WTC11 (cell line): ENCODE data around the gene LCE6A. TPM values are rescaled to one million over a fixed set of nuclear protein-coding genes. Genes with fewer than 3 reads are reported as not detected.

ENCODE experiments used
- ATAC-seq: fragments of 200-7000 bp; cut with Tn5 transposase; 2 replicates; pipeline ENCODE4 v1.10.0; 2021; ENCODE audit warnings: mild to moderate bottlenecking, moderate library complexity
- CTCF ChIA-PET: fragments of 300-600 bp; sonication (Branson Sonifier 250); formaldehyde crosslinking; loops from one replicate; lab custom pipeline; 2021; ENCODE audit warnings: antibody characterized with exemption; lab: Charles Lee
- POLR2A ChIA-PET: fragments of 350-600 bp; sonication (Branson Sonifier 250); formaldehyde crosslinking; loops from one replicate; lab custom pipeline; 2021; ENCODE audit warnings: antibody characterized with exemption; lab: Charles Lee
- DNase-seq: peaks from one replicate; pipeline ENCODE4 v3.0.0; 2021; ENCODE audit warnings: low spot score
- H3K27ac Mint-ChIP-seq: 2 replicates; pipeline ENCODE4 v1.8.0; 2021; ENCODE audit warnings: mixed read lengths
- H3K27me3 Mint-ChIP-seq: 2 replicates; pipeline ENCODE4 v1.8.0; 2021; ENCODE audit warnings: low read depth, mild to moderate bottlenecking, moderate library complexity, mixed read lengths
- H3K36me3 Mint-ChIP-seq: 2 replicates; pipeline ENCODE4 v1.8.0; 2021; ENCODE audit warnings: mixed read lengths
- H3K4me1 Mint-ChIP-seq: 2 replicates; pipeline ENCODE4 v1.8.0; 2022; ENCODE audit warnings: mixed read lengths
- H3K4me3 Mint-ChIP-seq: 2 replicates; pipeline ENCODE4 v1.8.0; 2021; ENCODE audit warnings: mild to moderate bottlenecking, moderate library complexity, mixed read lengths
- H3K9me3 Mint-ChIP-seq: 2 replicates; pipeline ENCODE4 v1.8.0; 2021; ENCODE audit warnings: mixed read lengths
- CREB1 ChIP-seq: sonication (generic); formaldehyde crosslinking; IDR thresholded peaks from 2 replicates; pipeline ENCODE4 v1.8.0; 2023; ENCODE audit warnings: mild to moderate bottlenecking, missing genetic modification reagents
- GTF2I ChIP-seq: fragments of 250-450 bp; sonication (Bioruptor Pico); conservative IDR thresholded peaks from 2 replicates; pipeline ENCODE4 v1.4.0; 2021; ENCODE audit warnings: mild to moderate bottlenecking
- IRF2 ChIP-seq: sonication (generic); formaldehyde crosslinking; IDR thresholded peaks from 2 replicates; pipeline ENCODE4 v1.8.0; 2022; ENCODE audit warnings: low read depth, missing genetic modification reagents, borderline replicate concordance
- NFE2L1 ChIP-seq: sonication (generic); formaldehyde crosslinking; IDR thresholded peaks from 2 replicates; pipeline ENCODE4 v1.8.1; 2023; ENCODE audit warnings: missing genetic modification reagents
- NR3C1 ChIP-seq: sonication (generic); formaldehyde crosslinking; conservative IDR thresholded peaks from 2 replicates; pipeline ENCODE4 v1.8.1; 2023; ENCODE audit warnings: low read depth, mild to moderate bottlenecking, missing genetic modification reagents
- OVOL2 ChIP-seq: fragments of 250-450 bp; sonication (Bioruptor Pico); IDR thresholded peaks from 2 replicates; pipeline ENCODE4 v1.9.0; 2021; ENCODE audit warnings: mild to moderate bottlenecking, borderline replicate concordance
- SMAD4 ChIP-seq: sonication (generic); formaldehyde crosslinking; IDR thresholded peaks from 2 replicates; pipeline ENCODE4 v1.8.0; 2022; ENCODE audit warnings: mild to moderate bottlenecking, missing genetic modification reagents
- TEAD1 ChIP-seq: sonication (generic); formaldehyde crosslinking; IDR thresholded peaks from 2 replicates; pipeline ENCODE4 v1.8.0; 2022; ENCODE audit warnings: mild to moderate bottlenecking, missing genetic modification reagents
- ZNF121 ChIP-seq: sonication (generic); formaldehyde crosslinking; IDR thresholded peaks from 2 replicates; pipeline ENCODE4 v1.8.0; 2023; ENCODE audit warnings: missing genetic modification reagents
- ZNF232 ChIP-seq: sonication (generic); formaldehyde crosslinking; IDR thresholded peaks from 2 replicates; pipeline ENCODE4 v1.8.0; 2022; ENCODE audit warnings: mild to moderate bottlenecking, missing genetic modification reagents
- total RNA-seq: library from RNA; stranded (reverse); gene quantifications from 3 replicates; pipeline ENCODE4 v1.2.3, GENCODE V29; 2021
- TF ChIP-seq, protein P1 (sequence below): fragments of 250-450 bp; sonication (Bioruptor Pico); IDR thresholded peaks from 2 replicates; pipeline ENCODE4 v2.1.2; 2022; ENCODE audit warnings: mild to moderate bottlenecking, moderate library complexity
- TF ChIP-seq, protein P2 (sequence below): sonication (generic); formaldehyde crosslinking; IDR thresholded peaks from 2 replicates; pipeline ENCODE4 v1.8.1; 2022; ENCODE audit warnings: mild to moderate bottlenecking, moderate library complexity, missing genetic modification reagents
- TF ChIP-seq, protein P3 (sequence below): sonication (generic); formaldehyde crosslinking; IDR thresholded peaks from 2 replicates; pipeline ENCODE4 v1.8.0; 2022; ENCODE audit warnings: mild to moderate bottlenecking, missing genetic modification reagents
- TF ChIP-seq, protein P4 (sequence below): fragments of 250-450 bp; sonication (Bioruptor Pico); IDR thresholded peaks from 2 replicates; pipeline ENCODE4 v1.9.0; 2021; ENCODE audit warnings: mild to moderate bottlenecking, borderline replicate concordance
- TF ChIP-seq, protein P5 (sequence below): fragments of 250-450 bp; sonication (Bioruptor Pico); IDR thresholded peaks from 2 replicates; pipeline ENCODE4 v1.8.0; 2021; ENCODE audit warnings: mild to moderate bottlenecking
- TF ChIP-seq, protein P6 (sequence below): sonication (generic); formaldehyde crosslinking; conservative IDR thresholded peaks from 2 replicates; pipeline ENCODE4 v1.8.1; 2022; ENCODE audit warnings: mild to moderate bottlenecking, missing genetic modification reagents
- TF ChIP-seq, protein P7 (sequence below): sonication (generic); formaldehyde crosslinking; IDR thresholded peaks from 2 replicates; pipeline ENCODE4 v1.8.0; 2023; ENCODE audit warnings: mild to moderate bottlenecking, missing genetic modification reagents
- TF ChIP-seq, protein P8 (sequence below): sonication (generic); formaldehyde crosslinking; IDR thresholded peaks from 2 replicates; pipeline ENCODE4 v1.8.1; 2023; ENCODE audit warnings: mild to moderate bottlenecking, moderate library complexity, missing genetic modification reagents
- TF ChIP-seq, protein P9 (sequence below): sonication (generic); formaldehyde crosslinking; IDR thresholded peaks from 2 replicates; pipeline ENCODE4 v1.8.1; 2022; ENCODE audit warnings: mild to moderate bottlenecking, missing genetic modification reagents, moderate library complexity, borderline replicate concordance

The LCE6A gene
- total RNA-seq, 1 experiment from 2014 or later: not detected

DNA sequence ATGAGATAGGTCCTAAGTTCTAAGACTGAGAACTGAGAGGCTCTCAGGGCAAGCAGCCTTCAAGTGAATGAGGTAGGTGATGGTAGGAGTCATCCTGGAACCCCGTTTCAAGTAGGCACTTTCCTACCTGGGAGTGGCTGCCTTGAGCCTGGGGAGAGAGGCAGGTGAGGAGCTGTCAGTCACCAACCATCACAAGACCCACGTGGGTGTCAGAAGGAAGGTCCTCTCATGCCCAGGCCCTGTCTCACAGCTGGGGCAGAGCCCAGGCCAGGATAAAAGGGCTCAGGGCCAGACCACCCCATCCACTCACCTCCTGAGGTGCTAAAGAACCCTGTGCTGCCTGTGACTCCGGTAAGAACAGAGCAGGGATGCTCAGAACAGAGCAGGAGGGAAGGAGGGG lies 46.2 kb upstream of the LCE6A start, which contains the start of gene LCE1D (continued):
- no peak for TF ChIP-seq NR3C1 (CRISPR knock-in tag)
- TF ChIP-seq, protein P1, sequence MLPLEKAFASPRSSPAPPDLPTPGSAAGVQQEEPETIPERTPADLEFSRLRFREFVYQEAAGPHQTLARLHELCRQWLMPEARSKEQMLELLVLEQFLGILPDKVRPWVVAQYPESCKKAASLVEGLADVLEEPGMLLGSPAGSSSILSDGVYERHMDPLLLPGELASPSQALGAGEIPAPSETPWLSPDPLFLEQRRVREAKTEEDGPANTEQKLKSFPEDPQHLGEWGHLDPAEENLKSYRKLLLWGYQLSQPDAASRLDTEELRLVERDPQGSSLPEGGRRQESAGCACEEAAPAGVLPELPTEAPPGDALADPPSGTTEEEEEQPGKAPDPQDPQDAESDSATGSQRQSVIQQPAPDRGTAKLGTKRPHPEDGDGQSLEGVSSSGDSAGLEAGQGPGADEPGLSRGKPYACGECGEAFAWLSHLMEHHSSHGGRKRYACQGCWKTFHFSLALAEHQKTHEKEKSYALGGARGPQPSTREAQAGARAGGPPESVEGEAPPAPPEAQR: no peak
- no peak for TF ChIP-seq CREB1
- TF ChIP-seq, protein P2, sequence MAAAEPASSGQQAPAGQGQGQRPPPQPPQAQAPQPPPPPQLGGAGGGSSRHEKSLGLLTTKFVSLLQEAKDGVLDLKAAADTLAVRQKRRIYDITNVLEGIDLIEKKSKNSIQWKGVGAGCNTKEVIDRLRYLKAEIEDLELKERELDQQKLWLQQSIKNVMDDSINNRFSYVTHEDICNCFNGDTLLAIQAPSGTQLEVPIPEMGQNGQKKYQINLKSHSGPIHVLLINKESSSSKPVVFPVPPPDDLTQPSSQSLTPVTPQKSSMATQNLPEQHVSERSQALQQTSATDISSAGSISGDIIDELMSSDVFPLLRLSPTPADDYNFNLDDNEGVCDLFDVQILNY (CRISPR knock-in tag): no peak

DNA sequence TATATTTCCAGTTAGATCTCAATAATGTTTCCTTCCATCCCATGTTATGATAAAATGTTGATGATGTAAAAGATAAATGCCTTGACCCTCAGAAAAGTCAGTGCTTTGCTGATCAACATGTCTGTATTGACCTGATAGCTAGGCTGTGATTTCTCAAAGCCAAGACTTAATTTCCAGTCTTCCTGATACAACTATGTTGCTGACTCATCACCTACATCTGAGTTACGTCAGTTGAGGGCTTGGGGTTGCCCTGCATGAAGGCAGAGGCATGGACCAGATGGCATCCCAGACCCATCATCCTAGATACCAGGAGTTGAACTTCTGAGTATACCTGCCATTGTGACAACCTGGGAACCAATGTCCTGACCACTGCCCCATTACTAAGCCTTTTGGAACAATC lies 41.3 kb upstream of the LCE6A start:
- no peak for DNase-seq
- TF ChIP-seq TEAD1 (CRISPR knock-in tag): no peak
- TF ChIP-seq CREB1: no peak
- TF ChIP-seq, protein P3, sequence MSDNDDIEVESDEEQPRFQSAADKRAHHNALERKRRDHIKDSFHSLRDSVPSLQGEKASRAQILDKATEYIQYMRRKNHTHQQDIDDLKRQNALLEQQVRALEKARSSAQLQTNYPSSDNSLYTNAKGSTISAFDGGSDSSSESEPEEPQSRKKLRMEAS: no peak
- TF ChIP-seq IRF2 (CRISPR knock-in tag): no peak
- TF ChIP-seq, protein P4, sequence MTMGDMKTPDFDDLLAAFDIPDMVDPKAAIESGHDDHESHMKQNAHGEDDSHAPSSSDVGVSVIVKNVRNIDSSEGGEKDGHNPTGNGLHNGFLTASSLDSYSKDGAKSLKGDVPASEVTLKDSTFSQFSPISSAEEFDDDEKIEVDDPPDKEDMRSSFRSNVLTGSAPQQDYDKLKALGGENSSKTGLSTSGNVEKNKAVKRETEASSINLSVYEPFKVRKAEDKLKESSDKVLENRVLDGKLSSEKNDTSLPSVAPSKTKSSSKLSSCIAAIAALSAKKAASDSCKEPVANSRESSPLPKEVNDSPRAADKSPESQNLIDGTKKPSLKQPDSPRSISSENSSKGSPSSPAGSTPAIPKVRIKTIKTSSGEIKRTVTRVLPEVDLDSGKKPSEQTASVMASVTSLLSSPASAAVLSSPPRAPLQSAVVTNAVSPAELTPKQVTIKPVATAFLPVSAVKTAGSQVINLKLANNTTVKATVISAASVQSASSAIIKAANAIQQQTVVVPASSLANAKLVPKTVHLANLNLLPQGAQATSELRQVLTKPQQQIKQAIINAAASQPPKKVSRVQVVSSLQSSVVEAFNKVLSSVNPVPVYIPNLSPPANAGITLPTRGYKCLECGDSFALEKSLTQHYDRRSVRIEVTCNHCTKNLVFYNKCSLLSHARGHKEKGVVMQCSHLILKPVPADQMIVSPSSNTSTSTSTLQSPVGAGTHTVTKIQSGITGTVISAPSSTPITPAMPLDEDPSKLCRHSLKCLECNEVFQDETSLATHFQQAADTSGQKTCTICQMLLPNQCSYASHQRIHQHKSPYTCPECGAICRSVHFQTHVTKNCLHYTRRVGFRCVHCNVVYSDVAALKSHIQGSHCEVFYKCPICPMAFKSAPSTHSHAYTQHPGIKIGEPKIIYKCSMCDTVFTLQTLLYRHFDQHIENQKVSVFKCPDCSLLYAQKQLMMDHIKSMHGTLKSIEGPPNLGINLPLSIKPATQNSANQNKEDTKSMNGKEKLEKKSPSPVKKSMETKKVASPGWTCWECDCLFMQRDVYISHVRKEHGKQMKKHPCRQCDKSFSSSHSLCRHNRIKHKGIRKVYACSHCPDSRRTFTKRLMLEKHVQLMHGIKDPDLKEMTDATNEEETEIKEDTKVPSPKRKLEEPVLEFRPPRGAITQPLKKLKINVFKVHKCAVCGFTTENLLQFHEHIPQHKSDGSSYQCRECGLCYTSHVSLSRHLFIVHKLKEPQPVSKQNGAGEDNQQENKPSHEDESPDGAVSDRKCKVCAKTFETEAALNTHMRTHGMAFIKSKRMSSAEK (CRISPR knock-in tag): no peak
- TF ChIP-seq GTF2I (CRISPR knock-in tag): no peak
- no peak for TF ChIP-seq NR3C1 (CRISPR knock-in tag)
- TF ChIP-seq, protein P5, sequence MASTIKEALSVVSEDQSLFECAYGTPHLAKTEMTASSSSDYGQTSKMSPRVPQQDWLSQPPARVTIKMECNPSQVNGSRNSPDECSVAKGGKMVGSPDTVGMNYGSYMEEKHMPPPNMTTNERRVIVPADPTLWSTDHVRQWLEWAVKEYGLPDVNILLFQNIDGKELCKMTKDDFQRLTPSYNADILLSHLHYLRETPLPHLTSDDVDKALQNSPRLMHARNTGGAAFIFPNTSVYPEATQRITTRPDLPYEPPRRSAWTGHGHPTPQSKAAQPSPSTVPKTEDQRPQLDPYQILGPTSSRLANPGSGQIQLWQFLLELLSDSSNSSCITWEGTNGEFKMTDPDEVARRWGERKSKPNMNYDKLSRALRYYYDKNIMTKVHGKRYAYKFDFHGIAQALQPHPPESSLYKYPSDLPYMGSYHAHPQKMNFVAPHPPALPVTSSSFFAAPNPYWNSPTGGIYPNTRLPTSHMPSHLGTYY (CRISPR knock-in tag): no peak
- no peak for TF ChIP-seq SMAD4 (CRISPR knock-in tag)
- TF ChIP-seq, protein P6, sequence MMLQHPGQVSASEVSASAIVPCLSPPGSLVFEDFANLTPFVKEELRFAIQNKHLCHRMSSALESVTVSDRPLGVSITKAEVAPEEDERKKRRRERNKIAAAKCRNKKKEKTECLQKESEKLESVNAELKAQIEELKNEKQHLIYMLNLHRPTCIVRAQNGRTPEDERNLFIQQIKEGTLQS: no peak
- TF ChIP-seq NFE2L1: no peak
- no peak for TF ChIP-seq OVOL2
- TF ChIP-seq ZNF232 (CRISPR knock-in tag): no peak
- no peak for TF ChIP-seq ZNF121 (CRISPR knock-in tag)
- TF ChIP-seq, protein P7, sequence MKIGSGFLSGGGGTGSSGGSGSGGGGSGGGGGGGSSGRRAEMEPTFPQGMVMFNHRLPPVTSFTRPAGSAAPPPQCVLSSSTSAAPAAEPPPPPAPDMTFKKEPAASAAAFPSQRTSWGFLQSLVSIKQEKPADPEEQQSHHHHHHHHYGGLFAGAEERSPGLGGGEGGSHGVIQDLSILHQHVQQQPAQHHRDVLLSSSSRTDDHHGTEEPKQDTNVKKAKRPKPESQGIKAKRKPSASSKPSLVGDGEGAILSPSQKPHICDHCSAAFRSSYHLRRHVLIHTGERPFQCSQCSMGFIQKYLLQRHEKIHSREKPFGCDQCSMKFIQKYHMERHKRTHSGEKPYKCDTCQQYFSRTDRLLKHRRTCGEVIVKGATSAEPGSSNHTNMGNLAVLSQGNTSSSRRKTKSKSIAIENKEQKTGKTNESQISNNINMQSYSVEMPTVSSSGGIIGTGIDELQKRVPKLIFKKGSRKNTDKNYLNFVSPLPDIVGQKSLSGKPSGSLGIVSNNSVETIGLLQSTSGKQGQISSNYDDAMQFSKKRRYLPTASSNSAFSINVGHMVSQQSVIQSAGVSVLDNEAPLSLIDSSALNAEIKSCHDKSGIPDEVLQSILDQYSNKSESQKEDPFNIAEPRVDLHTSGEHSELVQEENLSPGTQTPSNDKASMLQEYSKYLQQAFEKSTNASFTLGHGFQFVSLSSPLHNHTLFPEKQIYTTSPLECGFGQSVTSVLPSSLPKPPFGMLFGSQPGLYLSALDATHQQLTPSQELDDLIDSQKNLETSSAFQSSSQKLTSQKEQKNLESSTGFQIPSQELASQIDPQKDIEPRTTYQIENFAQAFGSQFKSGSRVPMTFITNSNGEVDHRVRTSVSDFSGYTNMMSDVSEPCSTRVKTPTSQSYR: no peak
- TF ChIP-seq, protein P8, sequence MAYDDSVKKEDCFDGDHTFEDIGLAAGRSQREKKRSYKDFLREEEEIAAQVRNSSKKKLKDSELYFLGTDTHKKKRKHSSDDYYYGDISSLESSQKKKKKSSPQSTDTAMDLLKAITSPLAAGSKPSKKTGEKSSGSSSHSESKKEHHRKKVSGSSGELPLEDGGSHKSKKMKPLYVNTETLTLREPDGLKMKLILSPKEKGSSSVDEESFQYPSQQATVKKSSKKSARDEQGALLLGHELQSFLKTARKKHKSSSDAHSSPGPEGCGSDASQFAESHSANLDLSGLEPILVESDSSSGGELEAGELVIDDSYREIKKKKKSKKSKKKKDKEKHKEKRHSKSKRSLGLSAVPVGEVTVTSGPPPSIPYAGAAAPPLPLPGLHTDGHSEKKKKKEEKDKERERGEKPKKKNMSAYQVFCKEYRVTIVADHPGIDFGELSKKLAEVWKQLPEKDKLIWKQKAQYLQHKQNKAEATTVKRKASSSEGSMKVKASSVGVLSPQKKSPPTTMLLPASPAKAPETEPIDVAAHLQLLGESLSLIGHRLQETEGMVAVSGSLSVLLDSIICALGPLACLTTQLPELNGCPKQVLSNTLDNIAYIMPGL (CRISPR knock-in tag): no peak
- TF ChIP-seq, protein P9, sequence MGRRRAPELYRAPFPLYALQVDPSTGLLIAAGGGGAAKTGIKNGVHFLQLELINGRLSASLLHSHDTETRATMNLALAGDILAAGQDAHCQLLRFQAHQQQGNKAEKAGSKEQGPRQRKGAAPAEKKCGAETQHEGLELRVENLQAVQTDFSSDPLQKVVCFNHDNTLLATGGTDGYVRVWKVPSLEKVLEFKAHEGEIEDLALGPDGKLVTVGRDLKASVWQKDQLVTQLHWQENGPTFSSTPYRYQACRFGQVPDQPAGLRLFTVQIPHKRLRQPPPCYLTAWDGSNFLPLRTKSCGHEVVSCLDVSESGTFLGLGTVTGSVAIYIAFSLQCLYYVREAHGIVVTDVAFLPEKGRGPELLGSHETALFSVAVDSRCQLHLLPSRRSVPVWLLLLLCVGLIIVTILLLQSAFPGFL (CRISPR knock-in tag): no peak

More for the DNA sequence above, 41.3 kb upstream of the LCE6A start:
- H3K27ac Mint-ChIP-seq: no peak overlapping the region
- ChIA-PET POLR2A (no interaction called here), CTCF (no interaction called here)
- no peak for ATAC-seq
- H3K27me3 Mint-ChIP-seq: peaks cover 8% of the 10 kb centered on the region
- H3K9me3 Mint-ChIP-seq: peaks cover 87% of the 10 kb centered on the region
- H3K4me1 Mint-ChIP-seq: no peaks in the 10 kb centered on the region
- peaks cover 73% of the 10 kb centered on the region for H3K36me3 Mint-ChIP-seq
- H3K4me3 Mint-ChIP-seq: no peak overlapping the region
